Fibroblast of mammary gland (primary cell): ENCODE measurements around the gene EFNA3.

ENCODE experiments used
- DNase-seq: peaks from one replicate; pipeline ENCODE4 v3.0.0-alpha.2; 2010; ENCODE audit warnings: low read depth
- H3K4me3 ChIP-seq: 2 replicates; pipeline ENCODE4 v1.5.1; 2011; ENCODE audit warnings: low read depth, mild to moderate bottlenecking, low read length, moderate library complexity; ENCODE audit not compliant: control insufficient read depth
- CTCF ChIP-seq: conservative IDR thresholded peaks from 2 replicates; pipeline ENCODE4 v1.5.1; 2011; ENCODE audit warnings: low read depth, low read length, inconsistent platforms; ENCODE audit not compliant: control insufficient read depth, insufficient read depth

Gene EFNA3

GRCh38 chr1:155091071-155092051 is 12.7 kb downstream of the EFNA3 start:
- no peak overlapping the region for H3K4me3 ChIP-seq
- peak; percentile 67 for DNase-seq

GRCh38 chr1:155092131-155092530 is 13.5 kb downstream of the EFNA3 start:
- no peak for TF ChIP-seq CTCF
- DNase-seq = no peak
- H3K4me3 ChIP-seq = no peak overlapping the region

More at GRCh38 chr1:155091071-155092051, 12.7 kb downstream of the EFNA3 start:
- TF ChIP-seq CTCF = peak; percentile 92

DNA sequence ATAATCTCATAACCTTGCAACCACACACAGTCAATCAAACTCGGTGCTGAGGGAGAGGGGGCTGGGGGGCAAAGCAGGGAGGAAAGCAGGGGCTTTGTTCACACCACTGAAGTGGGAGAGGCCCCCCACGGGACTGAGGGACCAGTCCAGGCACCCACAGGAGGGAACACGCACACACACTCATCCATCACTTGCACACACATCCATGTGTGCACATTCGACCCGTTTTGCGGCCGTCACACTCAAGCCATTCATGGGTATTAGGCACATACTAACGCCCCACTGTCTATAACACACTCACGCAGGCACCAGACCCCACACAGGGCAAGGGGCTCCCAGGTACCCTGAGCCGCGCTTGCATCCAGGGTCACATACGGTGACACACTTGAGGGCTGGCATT is 14.0 kb downstream of the EFNA3 start:
- H3K4me3 ChIP-seq = no peak overlapping the region
- TF ChIP-seq CTCF = no peak
- no peak for DNase-seq

DNA sequence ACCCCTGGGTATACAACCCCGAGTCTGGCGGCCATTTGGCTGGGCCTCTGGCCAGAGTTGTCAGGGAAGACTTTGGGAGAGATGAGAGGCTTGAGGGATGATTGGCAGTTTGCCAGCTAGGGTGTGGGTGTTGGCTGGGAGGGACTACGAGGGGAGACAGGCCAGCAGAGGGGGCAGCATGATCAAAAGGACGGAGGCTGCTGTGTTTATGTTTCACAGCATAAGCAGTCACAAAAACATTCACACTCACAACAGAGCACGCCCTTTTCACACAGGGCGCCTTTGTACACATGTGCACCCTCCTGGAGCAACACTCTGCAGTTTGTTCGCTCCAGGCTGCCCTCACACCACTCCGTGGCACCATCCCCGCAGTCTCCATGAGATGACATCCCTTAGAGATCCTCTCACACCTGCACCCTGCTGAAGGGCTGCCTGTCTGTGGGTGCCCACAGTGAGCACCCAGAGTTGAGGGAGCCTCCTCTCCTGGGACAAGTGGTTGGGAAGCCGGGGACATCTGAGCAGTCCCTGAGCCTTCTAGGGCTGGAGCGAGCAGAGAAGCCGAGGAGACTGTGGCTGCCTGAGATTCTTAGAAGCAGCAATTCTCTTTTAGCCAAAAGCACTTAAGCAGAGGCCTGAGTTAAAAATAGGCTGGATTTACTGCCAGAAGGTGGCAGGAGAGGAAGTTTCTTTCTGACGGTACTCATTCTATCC is 15.4 kb downstream of the EFNA3 start:
- H3K4me3 ChIP-seq = no peak overlapping the region
- DNase-seq = peak; percentile 49
- TF ChIP-seq CTCF = peak; percentile 43

- no peak for TF ChIP-seq CTCF
- DNase-seq = no peak
- H3K4me3 ChIP-seq = no peak overlapping the region
These were observed 15.9 kb downstream of the EFNA3 start for GRCh38 chr1:155094622-155094948.

- no peak for TF ChIP-seq CTCF
- no peak for DNase-seq
- H3K4me3 ChIP-seq = no peak overlapping the region
These were observed 20.7 kb downstream of the EFNA3 start for GRCh38 chr1:155099331-155099730.
